Kidney tubule cell (primary cell): ENCODE data around the gene CEP41.

Source experiments
- DNase-seq: peaks from one replicate; pipeline ENCODE4 v3.0.0-alpha.2; 2018; ENCODE audit warnings: low spot score

Gene CEP41

DNA sequence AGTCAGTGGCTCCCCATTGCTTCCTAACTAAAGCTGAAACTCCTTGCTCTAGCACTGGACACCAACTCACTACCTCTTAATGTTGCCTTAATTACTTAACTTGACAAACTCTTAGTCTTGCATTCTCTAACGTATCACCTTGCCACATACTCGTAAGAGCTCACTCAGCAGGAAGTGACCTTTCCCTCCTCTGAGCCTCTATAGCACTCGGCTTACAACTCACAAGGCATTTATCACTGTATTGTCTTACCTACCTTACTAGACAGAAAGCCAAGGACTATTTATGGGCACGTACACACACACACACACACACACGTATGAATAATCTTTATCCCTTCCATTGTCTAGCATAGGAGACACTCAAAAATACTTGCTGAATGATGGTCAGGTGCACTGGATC is 21.2 kb downstream of the CEP41 start:
- DNase-seq, result peak; percentile 26

DNA sequence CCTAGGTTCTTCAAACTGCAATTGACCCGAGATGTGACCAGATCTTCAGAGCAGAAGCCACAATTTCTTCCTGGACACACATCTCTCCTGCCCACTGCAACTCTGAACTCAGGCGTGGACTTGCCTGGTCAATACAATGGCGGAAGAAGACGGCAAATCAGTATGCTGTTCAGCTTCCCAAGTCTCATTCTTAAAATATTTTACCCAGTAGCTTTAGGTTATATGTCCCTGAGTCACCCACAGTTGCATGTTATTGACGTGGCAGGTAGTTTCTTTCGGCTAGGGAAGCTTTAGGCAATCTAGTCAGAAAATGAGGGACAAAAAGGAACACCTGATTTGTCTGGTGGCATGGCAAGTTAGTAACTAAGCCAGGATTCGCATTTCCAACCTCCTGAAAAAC is 22.5 kb downstream of the CEP41 start:
- peak; percentile 52 for DNase-seq

DNA sequence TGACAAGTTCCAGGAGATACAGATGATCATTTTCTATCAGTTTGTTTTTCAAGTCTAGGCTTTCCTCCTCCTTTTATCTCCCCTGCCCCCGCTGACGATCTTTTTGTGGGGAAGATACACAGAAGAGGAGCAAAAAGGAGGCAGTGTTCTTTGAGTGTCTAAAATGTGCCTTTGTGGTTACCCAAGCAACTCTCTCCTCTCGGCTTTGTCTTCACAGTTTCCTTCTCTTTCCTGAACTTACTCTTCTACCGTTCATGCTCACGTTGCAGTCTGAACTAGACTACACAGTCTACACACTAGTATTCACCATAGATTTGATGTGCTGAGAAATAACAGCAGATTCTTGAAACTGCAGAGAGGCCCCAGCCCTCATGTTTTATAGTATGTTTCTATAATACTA is 23.6 kb downstream of the CEP41 start:
- no peak for DNase-seq

DNA sequence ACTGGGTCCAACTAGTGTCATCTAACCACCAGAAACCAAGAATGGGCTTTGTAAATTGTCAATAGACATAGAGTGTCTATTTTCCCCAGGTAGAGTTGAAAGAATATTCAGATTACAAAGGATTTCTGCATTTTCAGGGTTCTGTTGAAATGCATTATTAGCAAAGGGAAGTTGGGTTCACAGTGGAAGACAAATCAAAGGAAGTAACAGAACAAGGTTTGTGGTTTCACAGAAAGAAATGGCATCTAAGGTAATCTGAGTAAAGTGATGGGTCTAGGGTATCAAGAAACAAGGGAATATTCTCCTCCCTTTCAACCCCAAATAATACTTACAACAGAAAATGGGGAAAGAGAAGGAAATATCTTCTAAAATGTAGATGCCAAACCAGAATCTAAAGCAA is 25.8 kb downstream of the CEP41 start:
- no peak for DNase-seq

DNA sequence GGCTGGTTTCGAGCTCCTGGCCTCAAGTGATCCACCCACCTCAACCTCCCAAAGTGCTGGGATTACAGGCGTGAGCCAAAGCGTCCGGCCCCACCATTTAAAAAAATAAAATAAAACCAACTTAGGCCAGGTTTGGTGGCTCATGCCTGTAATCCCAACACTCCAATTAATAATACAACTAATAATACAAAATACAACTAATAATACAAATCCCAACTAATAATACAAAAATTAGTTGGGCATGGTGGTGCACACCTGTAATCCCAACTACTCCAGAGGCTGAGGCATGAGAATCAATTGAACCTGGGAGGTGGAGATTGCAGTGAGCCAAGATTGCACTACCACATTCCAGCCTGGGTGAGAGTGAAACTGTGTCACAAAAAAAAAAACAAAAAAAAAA is 27.6 kb downstream of the CEP41 start:
- no peak for DNase-seq

DNA sequence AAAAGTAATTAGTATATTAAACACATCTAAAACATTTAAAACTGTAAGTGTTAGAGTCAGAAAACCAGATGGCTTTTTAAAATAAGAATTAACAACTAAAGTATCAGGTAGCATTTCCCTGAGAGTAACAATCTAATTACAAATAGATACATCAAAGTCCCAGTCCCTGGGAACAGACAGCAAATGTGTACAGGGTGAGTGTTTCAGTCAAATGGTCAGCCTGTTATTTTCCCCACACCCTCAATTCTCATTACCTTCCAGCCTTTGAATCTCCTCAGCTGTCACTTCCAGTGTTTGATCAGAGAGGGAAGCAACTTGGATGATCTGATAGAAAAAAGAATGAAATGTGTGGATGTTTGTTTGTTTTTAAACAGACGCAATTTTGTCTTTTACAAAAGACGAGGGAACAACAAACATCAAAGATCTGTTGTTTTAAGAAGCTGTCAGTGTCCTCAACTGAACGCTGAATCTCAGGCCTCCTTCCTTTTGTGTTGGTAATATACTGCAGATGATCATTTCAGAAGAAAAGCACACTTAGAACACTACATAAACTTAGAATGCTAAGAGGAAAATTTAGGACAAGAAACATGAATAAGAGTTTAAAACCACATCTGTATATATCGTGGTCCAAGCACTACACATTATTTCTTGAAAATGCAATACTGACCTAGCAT is 29.8 kb downstream of the CEP41 start:
- DNase-seq, result no peak

DNA sequence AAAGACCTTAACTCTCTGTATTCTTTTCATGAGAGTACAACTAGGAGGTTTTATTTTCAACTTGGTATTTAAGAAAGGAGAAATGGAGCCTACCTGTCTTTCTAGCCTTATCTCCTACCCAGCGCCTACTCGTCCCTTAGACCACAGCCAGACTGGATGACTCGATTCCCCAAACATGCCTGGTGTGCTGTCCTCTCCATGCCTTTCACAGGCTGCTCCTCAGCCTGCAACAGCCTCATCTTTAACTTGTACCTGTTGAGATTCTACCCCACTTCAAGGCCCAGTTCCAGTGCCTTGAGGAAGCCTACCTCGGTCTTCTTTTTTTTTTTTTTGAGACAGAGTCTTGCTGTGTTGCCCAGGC is 31.1 kb downstream of the CEP41 start:
- peak; percentile 31 for DNase-seq

DNA sequence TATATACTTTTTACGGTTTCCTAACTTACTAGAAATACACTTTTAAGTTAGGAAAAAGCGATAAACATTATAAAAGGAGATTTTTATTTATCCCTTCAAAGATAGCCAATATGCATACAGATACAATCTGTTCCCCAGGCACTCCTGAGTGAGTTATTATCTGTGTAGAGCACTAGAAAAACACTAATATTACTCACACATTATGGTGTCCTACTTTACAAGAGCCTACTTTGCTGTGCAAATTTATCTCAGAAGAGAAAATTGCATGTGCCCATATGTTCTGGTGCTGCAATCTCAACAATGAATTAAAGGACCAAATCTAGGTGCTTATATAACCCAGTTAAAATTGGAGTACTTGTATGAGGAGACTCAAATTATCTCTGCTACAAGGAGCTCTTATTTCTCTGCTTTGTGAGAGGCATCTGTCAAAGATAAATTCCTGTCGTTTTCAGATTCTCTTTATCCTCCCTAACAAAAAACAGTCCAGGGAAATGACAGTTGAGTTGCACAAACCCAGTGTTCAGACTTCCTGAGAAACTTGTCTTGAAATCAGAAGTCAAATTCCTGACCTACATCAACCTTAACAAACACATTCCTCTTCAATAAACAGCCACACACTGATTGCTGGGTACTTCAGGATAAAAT is 31.6 kb downstream of the CEP41 start:
- no peak for DNase-seq

DNA sequence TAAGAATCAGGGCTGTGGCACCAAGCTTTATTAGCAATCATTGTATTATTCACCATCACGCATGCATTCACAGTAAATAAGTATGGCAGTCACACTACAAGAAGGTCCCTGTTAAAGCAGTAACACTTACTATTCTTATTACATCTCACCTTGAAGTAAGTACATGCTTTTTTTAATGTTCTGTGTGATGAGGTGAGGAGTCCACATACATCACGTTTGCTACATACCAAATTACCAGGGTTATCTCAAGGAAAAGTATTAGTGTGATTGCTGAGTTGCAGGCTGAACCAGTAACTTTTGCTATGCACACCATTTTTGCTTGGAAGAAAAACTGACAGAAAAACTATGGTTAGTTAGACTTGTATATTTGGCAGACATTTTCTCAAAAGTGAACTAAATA is 35.8 kb downstream of the CEP41 start:
- DNase-seq, result no peak

DNA sequence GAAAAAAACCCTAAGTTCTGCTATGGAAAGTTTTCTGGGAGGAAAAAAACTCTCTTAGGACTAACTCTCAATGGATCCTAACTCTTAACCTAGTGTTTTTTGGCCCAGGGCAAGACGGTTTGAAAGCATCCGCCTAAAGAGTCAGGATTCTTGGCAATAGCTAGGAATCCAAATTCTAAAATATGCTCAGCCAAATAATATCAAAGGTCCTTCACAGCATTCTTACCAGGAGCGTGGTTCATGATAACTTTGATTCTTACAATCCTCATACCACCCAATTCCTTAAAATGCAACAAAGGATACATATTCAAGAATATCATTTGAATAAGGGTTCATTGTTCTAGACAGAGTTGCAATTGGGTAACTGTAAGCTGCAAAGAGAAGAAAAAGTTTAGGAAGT is 39.2 kb downstream of the CEP41 start:
- no peak for DNase-seq

DNA sequence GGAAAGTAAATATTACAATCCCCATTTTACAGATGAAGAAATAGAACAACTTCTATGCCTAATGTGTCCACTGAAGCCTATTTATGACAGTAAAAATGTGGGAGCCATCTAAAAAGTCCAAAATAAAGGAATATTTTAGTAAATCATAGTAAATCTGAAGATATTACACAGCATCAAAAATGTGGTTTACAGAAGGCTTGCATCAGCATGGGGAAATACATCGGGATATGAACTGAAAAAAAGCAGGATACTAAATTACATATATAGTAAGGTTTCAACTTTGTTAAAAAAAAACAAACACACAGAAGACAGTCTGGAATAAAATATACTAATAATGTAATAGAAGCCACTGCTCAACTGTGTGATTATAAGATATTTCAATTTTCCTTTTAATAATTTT is 39.7 kb downstream of the CEP41 start:
- DNase-seq, result no peak

DNA sequence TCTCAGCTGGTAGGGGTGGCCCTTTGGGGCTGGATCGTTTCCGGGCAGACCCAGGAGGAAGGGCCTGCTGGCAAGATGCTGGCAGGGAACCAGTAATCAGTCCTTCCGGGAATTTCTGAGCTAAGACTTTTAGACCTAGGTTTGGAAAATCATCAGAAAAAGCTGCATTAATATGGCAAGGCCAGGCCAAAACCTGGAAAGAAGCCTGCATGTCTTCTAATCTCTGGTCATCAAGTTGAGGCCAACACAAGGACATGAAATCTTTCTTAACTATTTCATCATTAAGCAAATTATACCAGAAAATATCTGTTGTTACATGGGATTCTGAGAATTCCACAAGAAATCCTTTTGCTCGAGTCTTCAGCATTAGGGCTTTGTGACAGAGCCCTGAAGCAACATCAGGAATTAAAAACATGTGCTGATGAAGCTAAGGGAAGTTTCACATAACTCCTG is 40.7 kb downstream of the CEP41 start:
- DNase-seq, result no peak

DNA sequence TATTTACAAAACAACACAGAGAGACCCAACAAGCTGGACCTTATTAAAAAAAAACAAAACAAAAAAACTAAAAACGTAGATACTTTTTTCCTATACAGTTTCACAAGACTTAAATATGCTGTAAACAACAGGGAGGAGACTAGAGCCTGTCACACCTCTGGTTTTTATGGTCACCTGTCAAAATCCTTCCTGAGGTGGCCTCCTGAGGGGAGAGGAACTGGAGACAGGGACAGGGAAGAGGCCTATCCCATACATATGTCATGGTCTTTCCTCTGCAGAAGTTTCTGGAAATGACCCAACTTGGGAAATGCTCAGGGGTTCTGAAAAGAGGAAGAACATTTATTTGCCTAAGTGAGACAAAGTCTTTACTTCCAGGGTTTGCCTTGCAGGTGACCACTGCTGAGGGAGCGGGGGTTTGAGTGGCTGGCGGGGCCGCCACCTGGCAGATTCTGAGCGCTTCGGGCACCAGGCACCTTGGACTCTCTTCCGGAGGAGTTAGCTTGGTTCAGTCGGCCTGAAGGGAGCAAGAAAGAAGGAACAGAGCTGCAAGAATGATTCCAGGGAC is 42.2 kb downstream of the CEP41 start:
- DNase-seq, result no peak

DNA sequence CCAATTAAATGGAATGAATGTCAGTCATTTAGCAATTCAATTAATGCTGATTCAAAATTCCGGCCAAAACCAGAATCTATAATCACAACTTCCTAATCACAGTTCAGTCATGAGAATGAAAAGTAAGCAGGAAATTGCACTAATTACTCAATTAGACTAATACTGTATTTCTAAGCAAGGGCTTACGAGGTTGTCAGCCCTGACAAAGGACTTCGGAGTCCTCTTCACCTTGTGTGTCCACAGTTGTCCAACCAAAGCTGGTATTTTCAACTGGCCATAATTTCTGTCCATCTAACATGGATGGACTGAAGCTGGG is 43.1 kb downstream of the CEP41 start:
- no peak for DNase-seq

DNA sequence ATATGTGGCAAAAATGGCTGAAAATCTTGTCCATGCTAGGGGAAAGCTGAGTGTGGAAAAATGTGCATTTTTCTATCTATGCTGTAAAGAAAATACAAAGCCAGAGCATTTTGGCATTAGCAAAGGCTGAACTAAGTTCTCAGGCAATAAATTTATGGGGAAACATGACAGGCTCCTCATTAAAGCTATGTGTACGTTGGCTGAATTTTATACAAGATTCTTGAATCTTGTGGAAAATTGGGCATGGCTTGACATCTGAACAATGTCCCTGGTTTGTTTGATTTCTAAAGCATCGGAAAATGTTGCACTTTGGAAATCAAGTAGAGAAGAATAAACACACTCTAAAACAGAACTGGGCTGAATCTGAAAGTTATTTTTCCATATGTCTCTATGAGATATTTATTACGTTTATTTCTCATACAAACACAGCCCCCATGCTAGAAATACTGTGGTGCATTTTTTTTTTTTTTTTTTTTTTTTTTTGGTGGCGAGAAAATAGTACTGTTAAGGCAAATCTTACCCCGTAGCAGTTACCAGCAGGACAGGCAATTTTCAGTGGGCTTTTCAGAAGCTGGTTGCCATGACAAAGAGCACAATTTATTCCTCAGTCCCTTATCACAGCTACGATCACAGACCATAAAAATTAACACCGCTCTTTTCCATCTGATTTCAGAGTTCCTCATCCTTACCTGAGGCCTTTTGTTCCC is 43.6 kb downstream of the CEP41 start:
- no peak for DNase-seq

DNA sequence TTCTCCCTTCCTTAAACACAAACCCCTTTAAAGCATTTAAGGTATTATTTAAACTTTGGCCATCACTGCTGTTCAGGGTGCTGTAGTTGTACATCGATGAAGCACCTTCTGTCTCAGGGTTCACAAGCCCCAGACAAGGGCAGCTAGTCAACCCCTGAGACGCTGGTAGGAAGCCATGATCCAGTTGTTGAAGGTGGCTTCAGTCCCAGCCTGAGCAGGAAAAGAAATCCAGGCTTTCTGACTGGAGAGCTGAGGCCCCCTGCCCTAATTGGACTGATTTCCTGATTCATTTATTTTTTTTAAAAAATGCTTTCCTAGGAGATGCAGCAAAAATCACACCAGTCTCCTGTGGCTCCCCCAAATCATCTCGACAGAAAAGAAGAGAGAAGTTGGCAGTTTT is 44.7 kb downstream of the CEP41 start:
- DNase-seq, result no peak

DNA sequence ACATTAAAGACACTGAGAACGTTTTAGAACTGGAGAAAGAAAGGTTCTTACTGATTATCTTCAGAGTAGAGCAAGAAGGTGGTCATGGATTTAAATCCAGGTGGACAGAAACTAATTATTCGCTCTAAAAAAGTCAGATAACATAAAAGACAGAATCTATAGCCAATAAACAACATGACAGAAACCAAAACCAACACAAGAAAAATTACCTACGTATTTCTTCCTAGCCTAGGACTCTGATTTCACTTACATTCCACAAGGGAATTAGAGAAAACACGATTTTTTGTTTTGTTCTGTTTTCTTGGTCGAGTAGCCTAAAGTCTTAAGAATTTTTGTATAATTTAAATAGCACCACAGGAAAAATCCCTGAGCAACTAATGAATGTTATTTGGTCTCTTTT is 45.4 kb downstream of the CEP41 start:
- DNase-seq, result no peak

DNA sequence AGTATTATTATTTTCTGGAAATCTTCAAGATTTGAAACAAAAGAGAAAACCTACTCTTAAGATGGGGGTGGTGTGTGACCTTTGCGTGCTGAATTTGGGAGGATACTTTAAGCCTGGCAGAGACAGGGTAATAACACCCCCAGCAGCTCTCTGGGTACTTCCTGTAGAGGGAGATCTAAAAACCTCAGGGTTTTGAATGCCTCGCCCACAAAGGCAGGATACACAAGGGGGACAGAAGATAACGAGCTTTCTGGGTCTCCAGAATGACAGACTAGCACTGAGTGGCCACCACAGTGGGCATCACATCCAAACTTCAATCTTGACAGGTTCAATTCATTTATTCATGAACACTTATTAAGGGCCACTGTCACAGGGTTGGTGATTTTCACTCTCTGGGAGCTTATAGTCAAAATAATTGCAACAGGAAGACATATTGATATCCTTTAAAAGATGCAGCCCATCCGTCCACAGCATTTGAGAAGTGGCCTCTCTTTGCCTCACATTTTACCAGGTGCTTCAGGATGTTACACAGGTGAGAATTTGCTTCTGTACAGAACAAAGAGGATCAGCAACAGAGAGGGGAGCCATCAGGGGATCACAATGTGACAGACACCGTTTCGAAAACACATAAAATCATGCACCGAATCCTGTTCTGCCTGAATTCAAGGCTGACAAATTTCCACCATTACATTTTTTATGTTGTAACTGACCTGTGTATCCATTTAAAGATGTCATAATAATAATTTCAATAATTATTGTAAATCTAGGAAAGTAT is 46.2 kb downstream of the CEP41 start:
- DNase-seq, result no peak

DNA sequence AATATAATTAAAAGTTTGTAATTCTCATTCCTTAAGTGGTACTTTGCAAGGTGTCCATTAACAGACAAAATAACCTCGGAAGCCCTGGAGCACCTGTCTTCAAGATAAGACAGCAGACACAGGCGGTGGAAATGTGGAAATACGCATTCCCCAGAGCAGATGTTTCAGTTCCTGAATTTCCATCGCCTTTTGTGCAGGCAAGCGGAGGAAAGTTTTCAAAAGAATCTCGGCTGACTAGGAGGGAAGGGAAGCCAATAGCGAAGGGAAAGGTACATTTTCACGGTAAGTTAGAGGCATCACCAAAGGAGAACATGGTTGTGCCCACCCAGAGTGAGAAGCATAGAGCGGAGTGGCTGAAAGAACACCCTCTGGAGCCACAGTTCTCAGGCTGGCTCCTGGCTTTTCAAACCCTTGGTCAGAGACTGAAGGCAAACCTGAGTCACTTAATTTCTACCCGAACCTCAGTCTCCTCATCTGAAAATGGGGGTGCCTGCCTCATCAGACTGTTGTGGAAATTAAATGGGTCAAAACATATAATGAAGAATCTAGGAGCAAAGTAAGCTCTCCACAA is 46.9 kb downstream of the CEP41 start:
- DNase-seq, result no peak

DNA sequence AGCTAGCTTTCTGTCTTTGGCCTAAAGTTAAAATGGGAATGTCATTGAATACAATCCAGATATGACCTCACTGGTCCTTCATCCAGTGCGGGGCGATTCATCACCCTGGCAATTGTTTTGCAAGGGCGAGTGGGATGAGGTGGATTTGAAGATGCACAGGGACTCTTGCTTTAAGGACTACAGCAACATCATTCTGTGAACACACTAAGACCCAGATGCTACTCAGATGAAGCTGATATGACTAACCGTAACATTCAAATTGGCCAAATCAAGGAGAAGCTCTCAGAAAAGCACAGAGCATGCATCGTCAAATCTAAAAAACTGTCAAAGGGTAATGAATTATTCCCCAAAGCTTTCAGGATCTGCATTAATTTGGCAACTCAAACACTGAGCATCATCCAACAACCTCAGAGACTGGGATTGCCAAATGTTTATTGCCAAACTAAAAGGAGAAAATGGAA is 47.7 kb downstream of the CEP41 start:
- peak; percentile 20 for DNase-seq

DNA sequence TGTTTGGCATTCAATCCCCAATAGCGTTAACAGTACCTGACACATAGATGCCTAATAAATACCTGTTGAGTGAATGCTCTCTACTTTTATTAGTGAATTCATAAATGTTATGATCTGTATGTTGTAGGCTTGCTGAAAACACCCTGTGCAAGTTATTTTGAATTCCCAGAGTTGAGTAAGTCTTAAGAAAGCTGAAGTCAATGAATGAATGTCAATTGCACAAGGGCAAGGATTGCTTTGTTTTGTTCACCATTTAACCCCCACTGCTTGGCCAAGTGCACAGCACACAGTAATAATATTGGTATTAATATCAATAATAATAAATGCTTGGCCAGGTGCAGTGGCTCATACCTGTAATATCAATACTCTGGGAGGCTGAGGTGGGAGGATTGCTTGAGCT is 50.3 kb downstream of the CEP41 start:
- DNase-seq, result no peak

DNA sequence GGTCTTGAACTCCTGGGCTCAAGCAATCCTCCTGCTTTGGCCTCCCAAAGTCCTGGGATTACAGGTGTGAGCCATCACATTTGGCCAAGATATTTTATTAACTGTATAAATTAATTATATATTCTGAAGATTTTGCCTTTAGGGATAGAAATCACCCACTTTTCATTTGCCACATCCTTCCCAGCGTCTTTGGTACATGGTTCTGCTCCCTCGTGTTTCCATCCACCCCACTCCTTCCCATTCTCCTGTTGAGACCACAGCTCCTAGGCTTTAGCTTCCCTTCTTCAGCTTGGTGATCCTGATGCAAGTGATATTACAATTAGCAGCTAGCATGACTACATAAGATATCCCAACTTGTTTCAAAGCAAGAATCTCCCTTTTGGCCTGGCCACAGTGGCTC is 52.1 kb downstream of the CEP41 start:
- no peak for DNase-seq
